D721Med (cell line): Measurements from ENCODE around the gene LTBP1.

Experiments
- DNase-seq: peaks from one replicate; pipeline ENCODE4 v3.0.0; 2011; ENCODE audit warnings: low spot score; ENCODE audit not compliant: insufficient read length
- FAIRE-seq: peaks from 2 replicates; lab custom pipeline; 2011; peaks lifted over from hg19 to GRCh38; lab: Jason Lieb, UNC
- TF ChIP-seq, protein P1 (sequence below): IDR thresholded peaks from 2 replicates; pipeline ENCODE4 v1.5.1; 2012; ENCODE audit warnings: mild to moderate bottlenecking, control low read depth; ENCODE audit not compliant: insufficient read depth; ENCODE audit errors: missing control alignments

The LTBP1 gene

DNA sequence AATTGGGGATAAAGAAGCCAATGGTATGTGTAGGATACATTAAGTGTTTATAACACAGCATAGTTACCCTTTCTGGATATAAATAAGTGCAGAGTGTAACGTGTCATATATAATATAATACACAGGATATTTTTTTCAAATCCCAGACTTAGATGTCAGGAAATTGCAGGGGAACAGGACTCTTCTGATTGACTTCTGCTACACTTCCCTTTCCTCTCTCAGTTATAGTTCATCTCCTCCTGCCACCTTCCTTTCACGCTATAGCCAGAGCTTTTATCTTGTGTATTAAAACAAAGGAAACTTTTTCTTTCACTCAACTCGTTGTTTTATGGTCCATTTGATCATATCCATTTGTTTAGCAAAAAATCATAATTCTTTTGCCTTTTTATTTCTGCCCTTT is 371.7 kb downstream of the LTBP1 start:
- TF ChIP-seq, protein P1, sequence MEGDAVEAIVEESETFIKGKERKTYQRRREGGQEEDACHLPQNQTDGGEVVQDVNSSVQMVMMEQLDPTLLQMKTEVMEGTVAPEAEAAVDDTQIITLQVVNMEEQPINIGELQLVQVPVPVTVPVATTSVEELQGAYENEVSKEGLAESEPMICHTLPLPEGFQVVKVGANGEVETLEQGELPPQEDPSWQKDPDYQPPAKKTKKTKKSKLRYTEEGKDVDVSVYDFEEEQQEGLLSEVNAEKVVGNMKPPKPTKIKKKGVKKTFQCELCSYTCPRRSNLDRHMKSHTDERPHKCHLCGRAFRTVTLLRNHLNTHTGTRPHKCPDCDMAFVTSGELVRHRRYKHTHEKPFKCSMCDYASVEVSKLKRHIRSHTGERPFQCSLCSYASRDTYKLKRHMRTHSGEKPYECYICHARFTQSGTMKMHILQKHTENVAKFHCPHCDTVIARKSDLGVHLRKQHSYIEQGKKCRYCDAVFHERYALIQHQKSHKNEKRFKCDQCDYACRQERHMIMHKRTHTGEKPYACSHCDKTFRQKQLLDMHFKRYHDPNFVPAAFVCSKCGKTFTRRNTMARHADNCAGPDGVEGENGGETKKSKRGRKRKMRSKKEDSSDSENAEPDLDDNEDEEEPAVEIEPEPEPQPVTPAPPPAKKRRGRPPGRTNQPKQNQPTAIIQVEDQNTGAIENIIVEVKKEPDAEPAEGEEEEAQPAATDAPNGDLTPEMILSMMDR, result no peak
- DNase-seq (no peak), FAIRE-seq (no peak)

DNA sequence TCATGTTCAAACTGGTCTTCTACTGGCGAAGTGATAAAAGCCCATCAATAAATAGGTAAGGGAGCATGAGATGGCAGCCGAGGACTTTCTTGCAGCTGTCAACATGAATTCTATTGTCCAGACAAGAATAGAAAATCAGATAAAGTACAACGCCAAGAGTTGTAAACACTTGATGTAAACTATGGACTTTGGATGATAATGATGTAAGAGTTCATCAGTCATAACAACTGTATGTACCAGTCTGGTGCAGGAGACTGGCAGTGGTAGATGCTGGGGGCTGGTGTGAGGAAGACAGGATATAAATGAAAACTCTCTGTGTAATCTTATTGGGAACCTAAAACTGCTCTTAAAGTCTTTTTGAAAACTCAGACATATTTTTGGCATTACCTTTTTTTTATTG is 373.8 kb downstream of the LTBP1 start:
- no peak for DNase-seq
- TF ChIP-seq, protein P1, result no peak
- no peak for FAIRE-seq

DNA sequence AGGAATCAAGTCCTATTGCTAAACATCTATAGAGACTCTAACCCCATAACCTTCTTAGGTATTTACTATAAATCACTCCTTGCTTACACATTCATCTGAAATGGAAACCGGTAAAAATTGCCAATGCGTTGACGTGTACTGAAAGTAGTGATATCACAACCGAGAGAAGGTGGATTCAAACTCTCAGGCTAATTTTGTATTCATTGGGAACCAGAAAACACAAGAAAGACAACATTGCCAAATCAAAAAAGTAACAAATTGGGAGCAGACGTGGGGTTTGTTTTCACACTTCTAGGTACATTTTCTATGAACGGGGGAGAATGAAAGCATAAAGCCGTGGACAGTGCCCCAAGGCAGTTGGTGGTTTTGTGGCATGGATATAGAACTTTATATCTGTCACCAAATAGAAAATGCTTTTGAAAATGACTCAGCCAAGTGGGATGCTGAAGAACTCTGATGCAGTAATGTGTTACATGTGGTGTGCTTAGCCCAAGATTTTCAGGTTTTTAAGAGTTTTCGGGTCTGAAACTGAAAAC is 374.6 kb downstream of the LTBP1 start:
- no peak for FAIRE-seq
- TF ChIP-seq, protein P1, result no peak

DNA sequence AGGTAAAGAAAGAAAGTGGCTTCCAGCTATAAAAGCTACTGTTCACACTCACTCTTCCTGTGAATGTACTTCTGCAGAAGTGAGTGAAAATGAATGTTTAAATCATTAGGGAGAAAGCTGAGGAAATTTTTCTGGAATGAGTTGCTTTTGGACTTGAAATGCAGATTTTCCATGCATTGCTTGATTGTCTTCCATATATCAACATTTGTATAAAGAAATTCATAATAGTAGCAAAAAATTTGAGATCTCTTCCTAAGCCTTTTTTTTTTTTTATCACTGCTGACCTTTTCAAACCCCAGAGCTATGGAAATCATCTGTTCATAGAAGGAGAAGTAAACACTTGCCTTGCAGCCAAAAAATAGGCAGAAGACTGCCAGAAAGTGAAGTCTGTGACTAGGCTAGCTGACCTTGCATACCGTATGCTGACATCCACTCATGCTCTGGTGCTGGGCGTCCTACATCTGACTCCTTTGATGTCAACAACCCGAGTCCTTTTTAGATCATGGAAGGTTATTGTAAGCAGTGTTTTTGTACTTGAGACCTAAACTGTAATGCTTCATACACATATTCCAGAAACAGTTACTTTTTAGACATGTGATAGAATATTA is 375.2 kb downstream of the LTBP1 start:
- DNase-seq, result no peak
- TF ChIP-seq, protein P1, result no peak
- no peak for FAIRE-seq

More for the DNA sequence above, 374.6 kb downstream of the LTBP1 start:
- DNase-seq, result no peak

DNA sequence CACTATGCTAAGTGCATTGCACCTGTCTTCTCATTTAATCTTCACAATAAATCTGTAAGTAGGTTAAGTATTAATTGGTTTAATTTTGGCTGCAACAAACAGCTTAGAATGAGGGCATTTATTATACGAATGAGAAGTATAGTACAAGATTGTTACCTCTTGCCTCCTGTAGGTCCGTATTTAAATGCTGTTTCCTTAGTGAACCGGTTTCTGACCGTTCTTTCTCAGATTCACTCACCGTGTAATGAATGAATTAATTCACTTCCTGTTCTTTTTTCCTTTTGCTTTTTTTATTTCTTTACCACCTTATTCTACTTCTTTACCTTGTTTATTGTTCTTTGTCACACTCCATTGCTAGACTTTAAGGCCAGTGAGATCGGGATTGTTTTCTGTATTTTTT is 375.9 kb downstream of the LTBP1 start:
- DNase-seq, result no peak
- TF ChIP-seq, protein P1, result no peak
- peak; percentile 63 for FAIRE-seq

DNA sequence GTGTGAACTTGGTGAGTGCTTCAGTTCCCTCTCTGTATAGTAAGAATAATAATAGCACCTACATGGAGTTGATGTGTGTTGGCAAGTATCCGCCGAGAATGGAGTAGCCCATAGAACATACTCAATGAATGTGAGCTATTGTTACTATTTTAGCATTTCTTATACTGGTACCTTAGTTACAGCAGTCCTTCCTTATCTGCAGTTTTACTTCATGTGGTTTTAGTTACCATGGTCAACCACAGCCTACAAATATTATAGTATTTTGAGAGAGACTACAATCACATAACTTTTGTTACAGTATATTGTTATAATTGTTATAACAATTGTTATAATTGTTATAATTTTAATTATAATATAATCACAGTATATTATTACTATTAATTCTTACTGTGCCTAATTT is 377.2 kb downstream of the LTBP1 start:
- FAIRE-seq, result no peak
- DNase-seq, result no peak
- TF ChIP-seq, protein P1, result no peak

DNA sequence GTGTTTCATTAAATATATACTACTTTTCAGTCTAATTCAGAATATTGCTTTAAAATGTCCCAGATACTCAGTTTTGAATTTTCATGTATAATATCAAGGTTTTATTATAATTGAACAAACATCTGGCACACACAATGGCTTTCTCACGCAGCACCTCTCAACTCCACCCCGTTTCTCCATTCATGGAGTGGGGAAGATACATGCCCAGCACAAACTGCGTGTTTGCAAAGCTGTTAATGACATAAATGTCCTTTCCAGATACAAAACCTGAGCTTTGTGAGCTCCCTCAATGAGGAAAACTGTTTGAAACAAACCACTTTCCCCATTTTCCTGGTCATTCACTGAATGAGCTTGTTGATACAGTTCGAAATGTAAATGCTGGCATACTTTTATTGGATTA is 379.3 kb downstream of the LTBP1 start:
- TF ChIP-seq, protein P1, result no peak
- DNase-seq (no peak), FAIRE-seq (no peak)
